HepG2 (cell line): ENCODE measurements around the gene RTKN2. TPM values are rescaled to one million over a fixed set of nuclear protein-coding genes. Genes with fewer than 3 reads are reported as not detected.

Experiments used
- ATAC-seq: fragments of 200-7000 bp; cut with Tn5 transposase; 3 replicates; pipeline ENCODE4 v1.9.1; 2020; ENCODE audit warnings: mild to moderate bottlenecking, moderate library complexity
- BruUV-seq: library from RNA; stranded (reverse); fragments of 400-500 nt; replicated peaks from 2 replicates; lab custom pipeline; 2021; lab: Mats Ljungman, UMichigan
- CTCF ChIA-PET: fragments of 300-600 bp; formaldehyde crosslinking; extraction: SDS; loops from one replicate; lab custom pipeline; 2021; ENCODE audit warnings: low total read pairs, inconsistent platforms, low intra/inter-chr PET ratio; lab: Yijun Ruan, JAX
- POLR2A ChIA-PET: fragments of 350-600 bp; sonication (Branson Sonifier 250); formaldehyde crosslinking; loops from one replicate; lab custom pipeline; 2020; ENCODE audit warnings: antibody characterized with exemption, inconsistent platforms; lab: Yijun Ruan, JAX
- DNase-seq: peaks from one replicate; pipeline ENCODE4 v3.0.0-alpha.2; 2015; ENCODE audit warnings: low spot score
- FAIRE-seq: peaks from 3 replicates; lab custom pipeline; 2011; peaks lifted over from hg19 to GRCh38; lab: Jason Lieb, UNC
- H2AFZ ChIP-seq: one replicate; pipeline ENCODE4 v1.6.1; 2011; ENCODE audit warnings: low read length, inconsistent platforms
- H3K27ac ChIP-seq: fragments of 300-600 bp; 3 replicates; pipeline ENCODE4 v1.8.0; 2011; ENCODE audit warnings: mixed run types, mild to moderate bottlenecking, mixed read lengths, low read length, inconsistent platforms; ENCODE audit not compliant: insufficient read depth; ENCODE audit errors: extremely low read length
- H3K27me3 ChIP-seq, 2 experiments: fragments of 200-600 bp in 1 of 2; 2 replicates in 1 of 2; 3 replicates in 1 of 2; pipeline versions ENCODE4 v1.6.0 to v1.8.0; 2011; ENCODE audit warnings: low read length in 2 of 2, mild to moderate bottlenecking in 2 of 2, moderate library complexity in 2 of 2, inconsistent platforms in 1 of 2; ENCODE audit not compliant: insufficient read depth in 2 of 2, control insufficient read depth in 1 of 2
- H3K36me3 ChIP-seq, 2 experiments: fragments of 200-600 bp in 1 of 2; replicated peaks in 1 of 2; 2 replicates in 1 of 2; 3 replicates in 1 of 2; pipeline versions ENCODE4 v1.5.1 to v1.8.0; 2011; ENCODE audit warnings: low read length in 2 of 2, inconsistent platforms in 1 of 2; ENCODE audit not compliant: insufficient read depth in 2 of 2, control insufficient read depth in 1 of 2
- H3K4me1 ChIP-seq: 2 replicates; pipeline ENCODE4 v1.5.1; 2012; ENCODE audit warnings: low read length, inconsistent platforms; ENCODE audit not compliant: insufficient read depth
- H3K4me2 ChIP-seq: 2 replicates; pipeline ENCODE4 v1.6.0; 2011; ENCODE audit warnings: low read depth, low read length, inconsistent platforms
- H3K4me3 ChIP-seq, 3 experiments: fragments of 200-600 bp in 1 of 3; sonication (generic), shearing (Covaris generic) in 1 of 3; replicated peaks in 1 of 3; 2 replicates each; pipeline ENCODE4 v1.5.1; 2011 to 2016; ENCODE audit warnings: low read length in 3 of 3, inconsistent platforms in 2 of 3, low read depth in 2 of 3, mild to moderate bottlenecking in 2 of 3, control low read depth in 1 of 3, mixed read lengths in 1 of 3; ENCODE audit not compliant: insufficient read depth in 1 of 3
- H3K79me2 ChIP-seq: one replicate; pipeline ENCODE4 v1.6.1; 2011; ENCODE audit warnings: low read length, inconsistent platforms; ENCODE audit not compliant: insufficient read depth
- H3K9ac ChIP-seq: 2 replicates; pipeline ENCODE4 v1.6.0; 2011; ENCODE audit warnings: mild to moderate bottlenecking, low read depth, low read length, inconsistent platforms; ENCODE audit not compliant: insufficient read depth
- H3K9me3 ChIP-seq: 2 replicates; pipeline ENCODE4 v1.5.1; 2012; ENCODE audit warnings: mild to moderate bottlenecking, low read length
- H4K20me1 ChIP-seq: 2 replicates; pipeline ENCODE4 v1.6.0; 2011; ENCODE audit warnings: inconsistent platforms, mild to moderate bottlenecking, low read length, moderate library complexity; ENCODE audit not compliant: insufficient read depth
- RFXANK ChIP-seq: IDR thresholded peaks from 2 replicates; pipeline ENCODE4 v1.6.1; 2016
- TEAD3 ChIP-seq: optimal IDR thresholded peaks from 2 replicates; pipeline ENCODE3; 2016; ENCODE audit warnings: borderline replicate concordance
- ZFP1 ChIP-seq: IDR thresholded peaks from 2 replicates; pipeline ENCODE4 v1.6.1; 2016
- ZNF563 ChIP-seq: sonication (generic); formaldehyde crosslinking; IDR thresholded peaks from 2 replicates; pipeline ENCODE4 v1.8.0; 2022; ENCODE audit warnings: mild to moderate bottlenecking, moderate library complexity, missing genetic modification reagents
- WGBS: methylation state at CpG from one replicate; pipeline ENCODE4 v1.1.6; 2017; ENCODE audit warnings: low lambda C conversion rate; 5-methylcytosine and 5-hydroxymethylcytosine counted together
- in situ Hi-C: cut with HindIII; loops from 2 replicates; pipeline ENCODE4 v1.10.0; 2017; ENCODE audit warnings: low pct_unique_long_range_greater_than_20kb; ENCODE audit not compliant: extremely low pct_ligation_motif_present
- intact Hi-C: fragments of 100-400 bp; cut with micrococcal nuclease; formaldehyde crosslinking; loops from one replicate; pipeline ENCODE4 v1.10.0; 2022; ENCODE audit not compliant: unreplicated experiment
- polyA plus RNA-seq, 8 experiments: library from polyadenylated mRNA; depleted of rRNA in 3 of 8; stranded (reverse) in 7 of 8; unstranded in 1 of 8; fragments of >200 nt; fragmentation: Illumina TruSeq in 4 of 8; extraction: Trizol in 4 of 8; gene quantifications; 2 replicates each; pipeline versions ENCODE4 v1.2.1 to v1.2.3, GENCODE V29; 2011 to 2016; ENCODE audit warnings: low read depth in 4 of 8, missing spikeins in 1 of 8, mixed read lengths in 1 of 8; ENCODE audit not compliant: insufficient read depth in 1 of 8
- total RNA-seq, 5 experiments: library from RNA; depleted of rRNA; stranded (reverse); fragments of >200 nt; fragmentation: Illumina TruSeq; extraction: Trizol; gene quantifications; 2 replicates each; pipeline ENCODE4 v1.2.3, GENCODE V29; 2016; ENCODE audit warnings: low read depth in 1 of 5
- TF ChIP-seq, protein P1 (sequence below): sonication (generic); formaldehyde crosslinking; IDR thresholded peaks from 2 replicates; pipeline ENCODE4 v1.5.1; 2020; ENCODE audit warnings: missing genetic modification reagents, mild to moderate bottlenecking, borderline replicate concordance

Gene RTKN2
- total and polyA plus RNA-seq, 2 of the 13 experiments (the other 11 are each of a cell fraction or from before 2014, with no cell fraction given), result 2.2 to 7.0 TPM

DNA sequence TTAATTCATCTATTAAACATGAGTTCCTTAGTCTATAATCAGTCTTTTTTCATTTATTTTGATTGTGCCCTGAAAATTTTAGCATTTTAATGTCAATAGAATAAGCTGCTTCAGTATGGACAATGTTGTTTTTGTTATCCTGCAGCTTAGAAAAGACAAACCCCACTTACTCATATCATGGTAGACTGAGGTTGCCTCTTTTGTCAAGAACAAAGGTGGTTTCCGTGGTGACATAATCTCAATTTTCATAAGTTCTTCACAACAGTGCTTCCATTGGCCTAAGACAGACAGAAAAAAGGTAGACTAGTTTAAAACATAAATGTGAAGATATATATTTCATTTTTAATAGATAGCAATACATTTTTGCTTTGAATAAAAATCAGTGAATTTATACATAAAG is 69.1 kb downstream of the RTKN2 start:
- Histone ChIP-seq H3K4me1 (0 out of 2 replicates have a peak, but pooled peaks cover 6% of the 10 kb centered on the region), H2AFZ (no peak overlapping the region), H3K9ac (no peak overlapping the region), H3K27me3 (no peaks in the 10 kb centered on the region), H3K36me3 (peaks cover 1 to 4% of the 10 kb centered on the region in 2 experiments; a peak in 2 of 5 replicates), H3K27ac (no peak overlapping the region), H3K79me2 (no peaks in the 10 kb centered on the region), H3K4me3 (no peak overlapping the region), H3K4me2 (no peak overlapping the region), H4K20me1 (no peaks in the 10 kb centered on the region), H3K9me3 (no peaks in the 10 kb centered on the region)
- FAIRE-seq (no peak), DNase-seq (peak; percentile 11), ATAC-seq (no peak)
- in situ Hi-C loops (no loop called here), intact Hi-C loops (loop anchor here (5.0 kb wide), 1 partner anchor 293 kb away; no protein-coding TSS in a partner anchor)
- no TSS peak for BruUV-seq
- ChIA-PET POLR2A (no interaction called here), CTCF (no interaction called here)
- TF ChIP-seq ZFP1 (CRISPR knock-in tag) (no peak), TEAD3 (CRISPR knock-in tag) (no peak)
- TF ChIP-seq, protein P1, sequence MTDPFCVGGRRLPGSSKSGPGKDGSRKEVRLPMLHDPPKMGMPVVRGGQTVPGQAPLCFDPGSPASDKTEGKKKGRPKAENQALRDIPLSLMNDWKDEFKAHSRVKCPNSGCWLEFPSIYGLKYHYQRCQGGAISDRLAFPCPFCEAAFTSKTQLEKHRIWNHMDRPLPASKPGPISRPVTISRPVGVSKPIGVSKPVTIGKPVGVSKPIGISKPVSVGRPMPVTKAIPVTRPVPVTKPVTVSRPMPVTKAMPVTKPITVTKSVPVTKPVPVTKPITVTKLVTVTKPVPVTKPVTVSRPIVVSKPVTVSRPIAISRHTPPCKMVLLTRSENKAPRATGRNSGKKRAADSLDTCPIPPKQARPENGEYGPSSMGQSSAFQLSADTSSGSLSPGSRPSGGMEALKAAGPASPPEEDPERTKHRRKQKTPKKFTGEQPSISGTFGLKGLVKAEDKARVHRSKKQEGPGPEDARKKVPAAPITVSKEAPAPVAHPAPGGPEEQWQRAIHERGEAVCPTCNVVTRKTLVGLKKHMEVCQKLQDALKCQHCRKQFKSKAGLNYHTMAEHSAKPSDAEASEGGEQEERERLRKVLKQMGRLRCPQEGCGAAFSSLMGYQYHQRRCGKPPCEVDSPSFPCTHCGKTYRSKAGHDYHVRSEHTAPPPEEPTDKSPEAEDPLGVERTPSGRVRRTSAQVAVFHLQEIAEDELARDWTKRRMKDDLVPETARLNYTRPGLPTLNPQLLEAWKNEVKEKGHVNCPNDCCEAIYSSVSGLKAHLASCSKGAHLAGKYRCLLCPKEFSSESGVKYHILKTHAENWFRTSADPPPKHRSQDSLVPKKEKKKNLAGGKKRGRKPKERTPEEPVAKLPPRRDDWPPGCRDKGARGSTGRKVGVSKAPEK, result no peak
- WGBS, result 94% methylated on average over 1 of the region's 1 CpG

DNA sequence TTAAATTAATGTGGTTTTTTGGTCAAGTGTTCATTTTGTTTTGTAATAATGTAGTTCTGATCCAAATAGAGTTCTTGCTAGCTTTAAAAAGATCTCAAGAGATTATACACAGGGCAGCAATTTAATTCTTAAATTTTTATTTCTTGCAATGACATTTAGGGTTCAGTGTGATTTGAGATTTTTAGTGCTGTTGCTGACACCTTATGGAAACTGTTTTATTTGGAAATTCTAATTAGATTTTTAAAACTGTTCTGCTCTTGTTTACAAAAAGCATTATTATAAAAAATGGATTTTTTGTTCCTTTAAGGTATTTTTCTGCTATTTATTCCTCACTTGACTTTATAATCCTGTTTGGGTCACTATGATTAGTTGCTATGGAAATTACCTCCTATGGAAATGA is 72.1 kb downstream of the RTKN2 start:
- Histone ChIP-seq H3K36me3 (peaks cover 3 to 6% of the 10 kb centered on the region in 2 experiments; a peak in 3 of 5 replicates), H3K27me3 (no peaks in the 10 kb centered on the region), H3K4me3 (no peak overlapping the region), H2AFZ (no peak overlapping the region), H3K27ac (no peak overlapping the region), H3K4me2 (no peak overlapping the region)
- POLR2A ChIA-PET, result no interaction called here
- no TSS peak for BruUV-seq
- no peak for ATAC-seq
- CTCF ChIA-PET, result no interaction called here
- TF ChIP-seq RFXANK (CRISPR knock-in tag) (no peak), ZNF563 (CRISPR knock-in tag) (no peak)
- TF ChIP-seq, all 625 proteins: peak for 0
- intact Hi-C loops, result loop anchor here (5.0 kb wide), 1 partner anchor 296 kb away; no protein-coding TSS in a partner anchor
- Histone ChIP-seq H3K9ac (no peak overlapping the region), H3K79me2 (no peaks in the 10 kb centered on the region), H3K9me3 (no peaks in the 10 kb centered on the region), H3K4me1 (0 out of 2 replicates have a peak, but pooled peaks cover 6% of the 10 kb centered on the region), H4K20me1 (no peaks in the 10 kb centered on the region)
- DNase-seq (no peak), FAIRE-seq (no peak)
- in situ Hi-C loops, result no loop called here
